LNCAP (cell line): Measurements from ENCODE around the gene TOMM20.

ENCODE experiments used
- CTCF ChIP-seq: fragments of 450-650 bp; IDR thresholded peaks from 2 replicates; pipeline ENCODE4 v1.5.1; 2017; ENCODE audit warnings: mild to moderate bottlenecking

TOMM20 gene

GRCh38 chr1:235128456-235129328, at the start of gene TOMM20:
TOMM20 (minus strand) TSS chr1:235128837; CDS start chr1:235128715, 122 bp downstream.
- TF ChIP-seq CTCF: no peak

- TF ChIP-seq CTCF: no peak
These were observed 47.8 kb upstream of the TOMM20 start for GRCh38 chr1:235176486-235176885.

GRCh38 chr1:235169986-235170385, 41.3 kb upstream of the TOMM20 start:
- no peak for TF ChIP-seq CTCF

- no peak for TF ChIP-seq CTCF
These were observed 39.7 kb upstream of the TOMM20 start for GRCh38 chr1:235168375-235168774.

- TF ChIP-seq CTCF: no peak
These were observed 33.2 kb upstream of the TOMM20 start for GRCh38 chr1:235161685-235162327.

- no peak for TF ChIP-seq CTCF
These were observed 32.5 kb upstream of the TOMM20 start, which contains the start of gene RBM34 for GRCh38 chr1:235160957-235161684. RBM34 (minus strand) TSS chr1:235161250; CDS start chr1:235161226, 24 bp downstream.

- TF ChIP-seq CTCF: no peak
These were observed 31.8 kb upstream of the TOMM20 start for GRCh38 chr1:235160383-235160956.
